ENCODE measurements around the gene NPPA. TPM values are rescaled to one million over a fixed set of nuclear protein-coding genes. Genes with fewer than 3 reads are reported as not detected.

Gene NPPA
- total RNA-seq, 1 experiment from 2014 or later, result not detected

DNA sequence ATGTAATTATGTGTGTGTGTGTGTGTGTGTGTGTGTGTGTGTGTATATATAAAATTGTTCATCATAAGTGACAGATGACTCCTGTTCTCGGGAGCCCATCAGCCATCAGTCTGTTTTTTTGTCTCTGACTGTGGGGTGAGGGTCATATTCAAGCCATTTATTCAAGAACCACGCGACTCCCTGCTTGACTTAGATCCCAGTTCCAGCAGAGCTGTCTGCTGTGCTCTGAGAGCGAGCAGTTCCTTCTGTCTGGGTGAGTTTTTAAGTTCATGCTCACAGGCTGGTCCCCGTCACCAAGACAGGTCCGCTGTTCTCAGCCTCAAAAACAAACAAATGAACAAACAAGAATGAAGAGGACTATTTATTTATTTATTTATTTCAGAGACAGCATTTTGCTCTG lies 29.5 kb upstream of the NPPA start:
- H3K4me3 Mint-ChIP-seq (ENCODE audit: low read depth, unreplicated experiment), result no peak overlapping the region
- CTCF ChIA-PET, result no interaction called here
- H3K27me3 Mint-ChIP-seq (ENCODE audit: unreplicated experiment), result peaks cover 83% of the 10 kb centered on the region
- intact Hi-C loops (cut with micrococcal nuclease; ENCODE audit: unreplicated experiment), result no loop called here
- no TSS peak for BruUV-seq (replicated peaks)
- H3K27ac Mint-ChIP-seq (ENCODE audit: unreplicated experiment), result no peak overlapping the region
- H3K4me1 Mint-ChIP-seq (ENCODE audit: low read depth, unreplicated experiment), result no peaks in the 10 kb centered on the region
- DNase-seq, result no peak
- no peaks in the 10 kb centered on the region for H3K9me3 Mint-ChIP-seq (ENCODE audit: low read depth, unreplicated experiment)
- H3K36me3 Mint-ChIP-seq (ENCODE audit: insufficient read depth, unreplicated experiment), result no peaks in the 10 kb centered on the region
- TF ChIP-seq, protein P1, sequence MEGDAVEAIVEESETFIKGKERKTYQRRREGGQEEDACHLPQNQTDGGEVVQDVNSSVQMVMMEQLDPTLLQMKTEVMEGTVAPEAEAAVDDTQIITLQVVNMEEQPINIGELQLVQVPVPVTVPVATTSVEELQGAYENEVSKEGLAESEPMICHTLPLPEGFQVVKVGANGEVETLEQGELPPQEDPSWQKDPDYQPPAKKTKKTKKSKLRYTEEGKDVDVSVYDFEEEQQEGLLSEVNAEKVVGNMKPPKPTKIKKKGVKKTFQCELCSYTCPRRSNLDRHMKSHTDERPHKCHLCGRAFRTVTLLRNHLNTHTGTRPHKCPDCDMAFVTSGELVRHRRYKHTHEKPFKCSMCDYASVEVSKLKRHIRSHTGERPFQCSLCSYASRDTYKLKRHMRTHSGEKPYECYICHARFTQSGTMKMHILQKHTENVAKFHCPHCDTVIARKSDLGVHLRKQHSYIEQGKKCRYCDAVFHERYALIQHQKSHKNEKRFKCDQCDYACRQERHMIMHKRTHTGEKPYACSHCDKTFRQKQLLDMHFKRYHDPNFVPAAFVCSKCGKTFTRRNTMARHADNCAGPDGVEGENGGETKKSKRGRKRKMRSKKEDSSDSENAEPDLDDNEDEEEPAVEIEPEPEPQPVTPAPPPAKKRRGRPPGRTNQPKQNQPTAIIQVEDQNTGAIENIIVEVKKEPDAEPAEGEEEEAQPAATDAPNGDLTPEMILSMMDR (IDR thresholded peaks at IDR 0.05; ENCODE audit: unreplicated experiment), result no peak

DNA sequence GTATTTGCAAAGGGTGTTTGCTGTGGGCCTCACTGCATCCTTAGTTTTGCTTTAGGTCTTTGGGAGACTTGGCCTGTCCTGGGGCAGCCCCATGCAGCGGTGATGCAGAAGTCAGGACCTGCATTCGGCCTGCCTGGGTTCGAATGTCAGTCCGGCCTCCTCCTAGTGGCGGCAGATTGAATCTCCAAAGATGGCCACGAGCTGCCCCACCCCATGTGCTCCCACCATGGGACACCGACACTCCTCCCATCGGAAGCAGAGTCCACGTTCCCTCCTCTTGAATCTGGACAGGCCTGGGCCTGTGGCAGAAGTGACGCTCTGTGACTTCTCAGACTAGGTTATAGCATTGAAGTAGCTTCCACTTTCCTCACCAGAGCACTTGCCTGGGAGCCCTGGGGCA lies 27.5 kb upstream of the NPPA start:
- CTCF ChIA-PET, result no interaction called here
- no peak for DNase-seq
- no peaks in the 10 kb centered on the region for H3K9me3 Mint-ChIP-seq (ENCODE audit: low read depth, unreplicated experiment)
- H3K27ac Mint-ChIP-seq (ENCODE audit: unreplicated experiment), result no peak overlapping the region
- no peaks in the 10 kb centered on the region for H3K4me1 Mint-ChIP-seq (ENCODE audit: low read depth, unreplicated experiment)
- no TSS peak for BruUV-seq (replicated peaks)
- no peak overlapping the region for H3K4me3 Mint-ChIP-seq (ENCODE audit: low read depth, unreplicated experiment)
- no peaks in the 10 kb centered on the region for H3K36me3 Mint-ChIP-seq (ENCODE audit: insufficient read depth, unreplicated experiment)
- peaks cover 89% of the 10 kb centered on the region for H3K27me3 Mint-ChIP-seq (ENCODE audit: unreplicated experiment)
- intact Hi-C loops (cut with micrococcal nuclease; ENCODE audit: unreplicated experiment), result no loop called here
- TF ChIP-seq, protein P1 (IDR thresholded peaks at IDR 0.05; ENCODE audit: unreplicated experiment), result no peak

DNA sequence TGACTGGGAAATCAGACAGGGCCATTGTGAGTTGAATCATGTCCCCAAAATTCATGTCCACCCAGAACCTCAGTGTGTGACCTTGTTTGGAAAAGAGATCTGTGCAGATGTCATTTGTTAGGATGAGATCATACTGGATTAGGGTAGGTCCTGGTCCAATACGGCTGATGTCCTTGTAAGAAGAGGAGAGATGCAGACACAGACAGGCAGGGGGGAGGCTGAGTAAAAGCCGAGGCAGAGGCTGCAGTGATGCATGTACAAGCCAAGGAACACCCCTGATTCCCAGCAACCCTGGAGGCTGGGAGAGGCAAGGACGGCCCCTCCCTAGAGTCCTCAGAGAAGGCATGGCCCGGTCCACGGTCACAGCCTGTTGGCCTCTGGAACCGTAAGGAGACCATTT lies 27.0 kb upstream of the NPPA start:
- DNase-seq, result no peak
- Mint-ChIP-seq H3K4me3 (ENCODE audit: low read depth, unreplicated experiment) (no peak overlapping the region), H3K27me3 (ENCODE audit: unreplicated experiment) (peaks cover 92% of the 10 kb centered on the region), H3K27ac (ENCODE audit: unreplicated experiment) (no peak overlapping the region), H3K36me3 (ENCODE audit: insufficient read depth, unreplicated experiment) (no peaks in the 10 kb centered on the region), H3K4me1 (ENCODE audit: low read depth, unreplicated experiment) (no peaks in the 10 kb centered on the region), H3K9me3 (ENCODE audit: low read depth, unreplicated experiment) (no peaks in the 10 kb centered on the region)
- intact Hi-C loops (cut with micrococcal nuclease; ENCODE audit: unreplicated experiment), result no loop called here
- BruUV-seq (replicated peaks), result no TSS peak
- CTCF ChIA-PET, result no interaction called here
- TF ChIP-seq, protein P1 (IDR thresholded peaks at IDR 0.05; ENCODE audit: unreplicated experiment), result no peak

DNA sequence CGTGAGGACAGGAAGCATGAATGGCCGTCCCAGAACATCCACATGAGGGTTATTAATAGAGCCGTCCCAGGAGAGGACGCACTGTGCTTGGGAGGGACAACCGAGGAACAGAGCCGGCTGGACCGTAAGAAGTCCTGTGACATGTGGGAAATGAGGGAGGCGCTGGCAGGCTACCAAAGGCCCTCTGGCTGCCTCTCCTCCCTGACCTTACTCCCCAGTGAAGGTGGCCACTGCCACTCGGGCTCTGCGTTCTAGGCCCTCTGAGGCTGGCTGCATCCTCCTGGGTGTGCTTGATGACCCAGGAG lies 26.6 kb upstream of the NPPA start:
- Mint-ChIP-seq H3K9me3 (ENCODE audit: low read depth, unreplicated experiment) (no peaks in the 10 kb centered on the region), H3K27me3 (ENCODE audit: unreplicated experiment) (peaks cover 92% of the 10 kb centered on the region), H3K36me3 (ENCODE audit: insufficient read depth, unreplicated experiment) (no peaks in the 10 kb centered on the region), H3K4me3 (ENCODE audit: low read depth, unreplicated experiment) (no peak overlapping the region), H3K4me1 (ENCODE audit: low read depth, unreplicated experiment) (no peaks in the 10 kb centered on the region), H3K27ac (ENCODE audit: unreplicated experiment) (no peak overlapping the region)
- no TSS peak for BruUV-seq (replicated peaks)
- intact Hi-C loops (cut with micrococcal nuclease; ENCODE audit: unreplicated experiment), result no loop called here
- TF ChIP-seq, protein P1 (IDR thresholded peaks at IDR 0.05; ENCODE audit: unreplicated experiment), result no peak
- no peak for DNase-seq
- CTCF ChIA-PET, result no interaction called here
